ENCODE results near the gene EIF5A.

The EIF5A gene

DNA sequence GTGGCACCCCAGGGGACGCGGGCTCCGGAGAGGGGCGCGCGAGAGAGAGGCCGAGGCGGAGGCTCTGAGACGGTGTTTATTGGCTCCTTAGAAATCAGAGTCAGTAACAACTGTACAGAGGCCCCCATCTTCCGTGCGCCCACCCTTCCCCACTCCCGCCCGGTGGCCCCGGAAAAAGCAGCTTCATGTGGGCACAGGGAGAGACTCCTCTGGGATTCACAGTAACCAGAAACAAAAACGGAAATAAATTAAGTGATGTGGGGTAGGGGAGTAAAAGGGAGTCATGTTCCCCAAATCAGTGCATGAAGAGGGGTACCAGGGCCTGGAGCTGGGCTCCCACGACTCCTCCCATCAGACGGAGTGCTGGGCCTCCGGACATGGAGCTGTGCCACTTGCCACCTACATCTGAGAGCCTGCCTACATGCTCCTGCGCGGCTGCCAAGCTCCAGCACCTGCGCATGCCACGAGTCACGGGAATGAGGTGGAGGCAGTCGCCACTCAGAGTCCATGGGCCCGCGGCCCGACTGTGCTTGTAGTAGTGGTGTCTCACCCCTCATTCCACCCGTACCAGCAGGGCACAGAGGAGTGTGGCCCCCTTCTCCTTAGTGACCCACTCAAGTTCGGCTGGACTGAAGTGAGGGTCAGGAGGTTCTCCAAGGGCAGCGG is 8.3 kb downstream of the EIF5A start:
- FAIRE-seq (no peak), DNase-seq (ENCODE audit: insufficient read length) (no peak)
- TF ChIP-seq POLR2A (IDR thresholded peaks at IDR 0.05; ENCODE audit: low read depth, low read length) (no peak), TAF1 (IDR thresholded peaks at IDR 0.05; ENCODE audit: borderline replicate concordance, low read depth, low read length) (no peak), POLR2AphosphoS5 (IDR thresholded peaks at IDR 0.05; ENCODE audit: low read depth, low read length) (no peak)

DNA sequence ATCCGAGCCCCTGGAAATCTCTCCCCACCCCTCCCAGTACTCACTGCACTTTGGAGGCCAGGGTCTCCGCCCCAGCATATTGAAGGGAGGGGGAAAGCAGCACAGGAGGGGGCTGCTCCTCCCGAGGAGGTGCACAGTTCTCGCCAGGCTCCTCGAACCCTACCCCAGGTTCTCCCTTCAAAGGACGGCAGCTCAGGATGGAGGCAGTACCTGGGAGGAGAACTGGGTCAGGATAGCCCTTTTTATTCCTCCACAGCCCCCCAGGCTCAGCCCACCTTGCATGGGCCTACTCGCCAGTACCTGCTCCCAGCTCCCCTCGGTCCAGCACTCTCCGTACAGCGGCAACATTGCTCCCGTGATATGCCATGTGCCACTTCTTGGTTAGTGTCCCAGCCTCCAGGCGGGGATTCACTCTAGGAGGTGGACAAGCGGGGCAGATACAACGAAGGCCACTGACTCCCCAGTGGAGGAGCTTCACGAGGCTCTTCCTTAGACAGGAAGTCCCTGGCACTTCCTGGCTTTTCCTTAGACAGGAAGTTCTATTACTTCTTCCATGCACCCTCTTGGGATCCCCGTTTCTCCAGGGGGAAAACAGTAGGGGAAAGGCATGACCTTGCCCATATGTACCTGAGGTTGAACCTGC is 9.9 kb downstream of the EIF5A start:
- DNase-seq (ENCODE audit: insufficient read length): no peak
- no peak for FAIRE-seq
- TF ChIP-seq POLR2A (IDR thresholded peaks at IDR 0.05; ENCODE audit: low read depth, low read length) (no peak), POLR2AphosphoS5 (IDR thresholded peaks at IDR 0.05; ENCODE audit: low read depth, low read length) (no peak), TAF1 (IDR thresholded peaks at IDR 0.05; ENCODE audit: borderline replicate concordance, low read depth, low read length) (no peak)

DNA sequence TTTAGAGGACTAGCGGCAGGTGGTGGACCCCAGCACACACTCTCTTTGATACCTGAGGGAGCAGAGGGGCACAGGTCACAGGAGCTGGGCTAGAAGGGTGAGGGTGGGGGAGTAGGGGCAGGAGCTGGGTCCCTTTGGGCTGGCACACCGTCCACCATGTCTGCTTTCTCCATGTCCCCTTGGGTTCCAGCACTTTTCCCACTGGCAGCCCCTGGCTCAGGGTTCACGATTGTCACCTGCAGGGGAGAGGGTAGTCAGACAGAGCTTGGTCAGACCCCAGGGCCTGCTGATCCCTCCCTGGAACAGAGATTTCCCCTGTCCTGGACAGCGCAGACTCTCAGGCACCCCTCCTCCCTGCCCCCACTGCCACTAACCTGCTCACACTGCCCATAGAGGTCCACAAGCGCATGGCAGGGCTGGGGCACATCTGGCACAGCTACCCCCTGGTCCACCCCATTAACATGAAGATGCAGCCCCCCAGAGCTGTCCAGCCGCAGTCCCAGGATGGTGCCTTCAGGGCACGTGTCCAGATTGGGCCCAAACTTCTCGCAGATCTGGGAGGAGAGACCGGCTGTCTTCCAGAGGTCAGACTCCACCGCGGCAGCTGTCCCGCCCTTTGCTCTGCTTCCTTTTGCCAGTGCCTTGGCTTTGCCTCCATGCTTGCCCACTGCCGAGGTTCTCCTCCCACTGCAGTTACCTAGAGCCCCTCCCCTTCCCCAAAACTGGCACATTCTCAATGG is 10.9 kb downstream of the EIF5A start:
- no peak for FAIRE-seq
- DNase-seq (ENCODE audit: insufficient read length): no peak
- TF ChIP-seq POLR2AphosphoS5 (IDR thresholded peaks at IDR 0.05; ENCODE audit: low read depth, low read length): no peak
- no peak for TF ChIP-seq POLR2A (IDR thresholded peaks at IDR 0.05; ENCODE audit: low read depth, low read length)
- TF ChIP-seq TAF1 (IDR thresholded peaks at IDR 0.05; ENCODE audit: borderline replicate concordance, low read depth, low read length): no peak

DNA sequence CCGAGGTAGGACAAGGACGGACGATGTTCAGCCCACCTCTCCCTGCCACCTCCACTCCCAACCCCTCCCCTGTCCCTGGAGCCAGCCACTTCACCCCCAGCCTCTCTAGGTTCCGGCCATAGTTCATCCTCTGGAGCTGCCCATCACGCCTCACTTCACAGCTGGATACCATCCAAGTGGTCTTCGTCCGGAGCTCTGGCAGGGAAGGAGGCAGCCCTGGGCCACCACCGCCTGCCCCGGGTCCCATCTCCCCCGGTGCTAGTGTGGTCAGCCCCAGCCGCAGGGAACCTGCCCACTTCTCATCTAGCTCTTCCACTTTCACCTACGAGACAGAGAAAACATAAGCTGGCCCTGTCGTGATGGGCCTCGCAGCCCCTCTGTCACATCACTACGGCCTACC is 14.0 kb downstream of the EIF5A start:
- DNase-seq (ENCODE audit: insufficient read length): no peak
- FAIRE-seq: no peak
- TF ChIP-seq POLR2AphosphoS5 (IDR thresholded peaks at IDR 0.05; ENCODE audit: low read depth, low read length) (no peak), POLR2A (IDR thresholded peaks at IDR 0.05; ENCODE audit: low read depth, low read length) (no peak), TAF1 (IDR thresholded peaks at IDR 0.05; ENCODE audit: borderline replicate concordance, low read depth, low read length) (no peak)

DNA sequence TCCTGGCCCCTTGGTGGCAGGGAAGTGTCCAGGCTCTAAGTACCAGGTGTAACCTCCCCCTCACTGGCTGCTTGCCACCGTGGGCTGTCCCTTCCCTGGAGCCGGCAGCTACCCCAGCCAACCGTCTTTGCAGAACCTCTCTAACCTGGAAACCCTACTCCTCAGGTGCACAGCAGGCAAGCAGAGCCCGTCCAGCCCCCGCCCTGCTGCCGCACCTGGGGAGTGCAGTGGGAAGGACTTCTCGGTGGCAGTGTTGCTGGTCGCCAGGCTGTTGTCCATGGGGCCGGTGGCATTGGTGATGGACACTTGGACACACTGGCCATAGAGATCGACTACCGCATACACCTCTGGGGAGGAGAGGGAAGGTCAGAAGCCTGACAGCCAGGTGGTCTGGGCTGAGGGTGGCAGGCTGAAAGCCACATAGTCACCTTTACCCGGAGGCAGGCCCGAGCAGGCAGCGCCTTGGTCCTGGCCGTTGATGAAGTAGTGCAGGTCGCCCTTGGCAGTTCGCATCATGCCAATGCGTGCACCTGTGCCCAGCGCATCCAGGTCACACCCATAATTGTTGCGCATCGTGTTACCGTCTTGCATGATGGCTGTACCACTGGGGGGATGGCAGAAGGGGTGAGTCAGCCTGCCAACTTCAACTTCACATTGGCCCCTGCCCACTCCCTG is 15.2 kb downstream of the EIF5A start:
- DNase-seq (ENCODE audit: insufficient read length) (peak; percentile 17), FAIRE-seq (no peak)
- TF ChIP-seq POLR2A (IDR thresholded peaks at IDR 0.05; ENCODE audit: low read depth, low read length): no peak
- TF ChIP-seq POLR2AphosphoS5 (IDR thresholded peaks at IDR 0.05; ENCODE audit: low read depth, low read length): no peak
- no peak for TF ChIP-seq TAF1 (IDR thresholded peaks at IDR 0.05; ENCODE audit: borderline replicate concordance, low read depth, low read length)

DNA sequence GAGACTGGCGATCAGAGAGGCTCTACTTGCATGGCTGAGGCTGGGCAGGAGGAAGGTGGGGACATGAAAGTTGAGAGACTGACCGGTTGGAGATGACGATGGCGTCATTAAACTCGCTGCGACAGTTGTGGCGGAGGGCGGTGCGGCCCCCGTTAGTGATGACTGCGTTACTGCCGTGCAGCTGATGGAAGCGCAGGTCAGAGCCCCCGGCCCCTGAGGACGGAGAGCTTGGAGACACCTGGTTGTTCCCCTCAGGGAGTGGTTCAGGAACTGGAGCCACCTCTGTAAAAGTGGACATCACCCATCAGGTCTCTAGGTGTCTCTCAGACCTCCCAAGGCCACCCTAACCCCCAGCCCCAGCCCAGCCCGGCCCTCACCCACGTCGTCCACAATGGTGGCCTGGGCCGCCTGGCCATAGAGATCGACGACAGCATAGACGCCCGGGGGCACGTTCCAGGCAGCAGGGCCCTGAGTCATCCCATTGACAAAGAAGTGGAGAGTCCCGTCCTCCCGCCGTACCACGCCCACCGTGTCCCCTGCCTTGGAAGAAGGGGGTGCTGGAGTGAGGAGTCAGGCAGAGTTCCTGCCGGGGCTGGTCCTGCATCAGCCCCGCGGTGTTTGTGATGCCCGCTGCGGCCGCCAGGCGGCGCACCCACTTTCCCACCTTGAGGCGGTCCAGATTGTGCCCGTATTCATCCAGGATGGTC is 16.5 kb downstream of the EIF5A start:
- DNase-seq (ENCODE audit: insufficient read length): peak; percentile 84
- TF ChIP-seq TAF1 (IDR thresholded peaks at IDR 0.05; ENCODE audit: borderline replicate concordance, low read depth, low read length): no peak
- peak; percentile 92 for FAIRE-seq

DNA sequence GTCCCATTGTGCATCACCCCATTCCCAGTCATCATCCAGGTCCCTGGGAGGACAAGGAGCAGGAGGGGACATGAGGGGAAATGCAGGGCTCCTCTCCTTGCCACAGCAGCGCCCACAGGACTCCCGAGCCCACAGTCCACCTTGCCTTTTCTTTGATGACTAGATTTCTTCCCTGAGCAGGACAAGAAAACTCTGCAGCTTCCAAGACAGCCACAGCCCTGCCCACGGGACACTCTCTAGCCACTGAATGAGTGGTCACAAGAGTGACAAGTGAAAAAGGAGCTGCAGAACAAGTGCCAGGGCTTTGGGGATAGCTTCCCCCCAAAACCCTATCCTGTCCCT is 17.0 kb downstream of the EIF5A start:
- no peak for FAIRE-seq
- TF ChIP-seq POLR2AphosphoS5 (IDR thresholded peaks at IDR 0.05; ENCODE audit: low read depth, low read length): no peak
- TF ChIP-seq TAF1 (IDR thresholded peaks at IDR 0.05; ENCODE audit: borderline replicate concordance, low read depth, low read length): no peak
- TF ChIP-seq POLR2A (IDR thresholded peaks at IDR 0.05; ENCODE audit: low read depth, low read length): no peak
- DNase-seq (ENCODE audit: insufficient read length): no peak

DNA sequence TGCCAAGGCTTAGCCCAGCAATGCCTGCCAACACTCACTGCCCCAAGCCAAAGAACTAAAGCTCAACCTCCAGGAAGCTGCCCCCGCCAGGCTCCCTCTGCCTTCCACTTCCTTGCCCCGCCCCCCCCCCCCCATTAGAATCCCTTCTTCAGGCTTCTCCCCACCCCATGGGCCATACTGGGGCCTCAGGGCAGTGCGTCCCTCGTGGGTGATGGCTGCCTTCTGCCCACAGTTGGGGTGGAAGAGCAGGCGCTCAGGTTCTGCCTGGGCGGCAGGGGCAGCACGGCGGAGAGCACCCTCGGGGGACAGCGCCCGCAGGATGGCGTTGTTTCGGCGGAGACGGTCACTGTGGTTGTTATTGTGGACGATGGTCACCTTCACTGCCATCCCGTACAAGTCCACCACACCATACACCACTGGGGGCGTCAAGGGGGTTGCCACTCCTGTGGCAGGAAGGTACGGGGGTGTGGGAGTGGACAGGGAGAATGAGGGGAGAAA is 17.7 kb downstream of the EIF5A start:
- DNase-seq (ENCODE audit: insufficient read length) (peak; percentile 5), FAIRE-seq (no peak)
- TF ChIP-seq POLR2A (IDR thresholded peaks at IDR 0.05; ENCODE audit: low read depth, low read length): no peak
- TF ChIP-seq POLR2AphosphoS5 (IDR thresholded peaks at IDR 0.05; ENCODE audit: low read depth, low read length): no peak
- no peak for TF ChIP-seq TAF1 (IDR thresholded peaks at IDR 0.05; ENCODE audit: borderline replicate concordance, low read depth, low read length)

DNA sequence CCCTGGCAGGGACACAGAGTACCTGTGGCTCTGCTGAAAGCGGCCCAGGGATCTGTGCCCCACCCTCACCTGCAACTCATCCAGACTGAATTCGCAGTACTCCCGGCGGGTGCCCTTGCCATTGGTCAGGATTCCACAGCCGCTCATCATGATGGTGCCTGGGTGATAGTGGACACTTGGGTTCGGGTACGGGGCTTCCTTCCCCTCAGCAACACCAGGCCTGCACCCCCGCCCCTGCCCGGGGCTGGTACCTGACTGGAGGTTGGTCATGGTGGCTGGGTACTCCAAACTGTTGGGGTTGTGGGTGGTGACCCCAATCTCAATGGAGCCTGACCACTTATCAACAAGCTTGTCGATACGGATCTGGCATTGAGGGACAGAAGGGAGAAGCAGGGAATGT is 18.8 kb downstream of the EIF5A start:
- TF ChIP-seq POLR2A (IDR thresholded peaks at IDR 0.05; ENCODE audit: low read depth, low read length): no peak
- no peak for TF ChIP-seq POLR2AphosphoS5 (IDR thresholded peaks at IDR 0.05; ENCODE audit: low read depth, low read length)
- no peak for TF ChIP-seq TAF1 (IDR thresholded peaks at IDR 0.05; ENCODE audit: borderline replicate concordance, low read depth, low read length)
- DNase-seq (ENCODE audit: insufficient read length) (no peak), FAIRE-seq (no peak)

DNA sequence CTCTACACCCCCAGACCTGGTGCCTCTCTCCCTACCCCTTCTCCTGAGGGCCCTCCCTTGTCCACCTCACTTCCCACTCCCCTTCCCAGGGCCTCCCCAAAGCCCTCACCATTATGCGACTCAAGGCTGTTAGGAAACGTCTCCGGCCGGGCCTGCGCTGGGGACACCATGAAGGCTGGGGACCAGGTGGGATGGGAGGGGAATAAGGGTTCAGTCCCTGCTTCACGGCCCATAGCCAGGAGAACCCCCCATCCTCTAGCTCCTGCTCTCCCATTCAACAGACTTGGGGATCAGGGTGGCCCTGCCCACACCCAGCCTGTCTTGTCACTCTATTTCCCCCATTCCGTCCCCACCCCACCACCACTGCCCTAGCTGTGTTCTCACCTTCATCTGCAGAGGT is 19.6 kb downstream of the EIF5A start:
- FAIRE-seq: no peak

DNA sequence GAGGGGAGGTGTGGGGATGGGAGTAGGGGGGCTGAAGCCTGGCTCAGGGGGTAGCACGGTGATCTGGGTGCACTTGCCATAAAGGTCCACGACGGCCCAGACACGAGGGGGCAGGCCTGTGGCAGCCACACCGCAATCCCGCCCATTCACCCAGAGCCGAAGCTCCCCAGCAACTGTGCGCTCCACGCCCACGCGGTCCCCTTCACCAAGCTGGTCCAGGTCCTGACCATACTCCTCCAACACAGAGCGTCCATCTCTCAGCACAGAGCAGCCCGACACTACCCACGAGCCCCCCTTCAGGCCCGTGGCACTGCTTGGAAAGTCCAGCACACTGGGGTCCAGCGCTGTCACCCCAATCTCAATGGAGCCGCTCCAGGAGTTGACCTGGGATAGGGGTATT is 20.1 kb downstream of the EIF5A start:
- TF ChIP-seq TAF1 (IDR thresholded peaks at IDR 0.05; ENCODE audit: borderline replicate concordance, low read depth, low read length): no peak
- TF ChIP-seq POLR2A (IDR thresholded peaks at IDR 0.05; ENCODE audit: low read depth, low read length): no peak
- no peak for TF ChIP-seq POLR2AphosphoS5 (IDR thresholded peaks at IDR 0.05; ENCODE audit: low read depth, low read length)
- FAIRE-seq (no peak), DNase-seq (ENCODE audit: insufficient read length) (no peak)

More for the DNA sequence above, 19.6 kb downstream of the EIF5A start:
- TF ChIP-seq POLR2A (IDR thresholded peaks at IDR 0.05; ENCODE audit: low read depth, low read length): no peak
- no peak for TF ChIP-seq POLR2AphosphoS5 (IDR thresholded peaks at IDR 0.05; ENCODE audit: low read depth, low read length)
- TF ChIP-seq TAF1 (IDR thresholded peaks at IDR 0.05; ENCODE audit: borderline replicate concordance, low read depth, low read length): no peak
- DNase-seq (ENCODE audit: insufficient read length): no peak
